SK-N-SH (cell line): Measurements from ENCODE around the gene STRADA. TPM values are rescaled to one million over a fixed set of nuclear protein-coding genes. Genes with fewer than 3 reads are reported as not detected.

Source experiments
- CTCF ChIA-PET: fragments of 300-600, 350-600 bp; formaldehyde crosslinking; extraction: SDS; loops from one replicate; lab custom pipeline; 2021; lab: Yijun Ruan, JAX
- POLR2A ChIA-PET: fragments of 350-600 bp; sonication (Branson Sonifier 250); formaldehyde crosslinking; extraction: SDS; loops from one replicate; lab custom pipeline; 2020; ENCODE audit warnings: antibody characterized with exemption, inconsistent platforms; lab: Yijun Ruan, JAX
- DNase-seq: peaks from one replicate; pipeline ENCODE4 v3.0.0; 2012
- H2AFZ ChIP-seq: fragments of 200-600 bp; sonication (generic); 2 replicates; pipeline ENCODE4 v1.8.1; 2016; ENCODE audit warnings: antibody characterized with exemption, mild to moderate bottlenecking, low read depth
- H3F3A ChIP-seq: fragments of 200-600 bp; sonication (generic); replicated peaks from 2 replicates; pipeline ENCODE3; 2016; ENCODE audit warnings: antibody characterized with exemption, mild to moderate bottlenecking; ENCODE audit not compliant: insufficient read depth
- H3K27ac ChIP-seq, 2 experiments: fragments of 200-500 bp in 1 of 2; fragments of 200-600 bp in 1 of 2; sonication (Bioruptor generic) in 1 of 2; sonication (generic), shearing (Covaris generic) in 1 of 2; 2 replicates each; pipeline versions ENCODE4 v1.5.1 to v1.6.1; 2014 to 2016; ENCODE audit warnings: low read depth in 2 of 2, inconsistent platforms in 1 of 2, low read length in 1 of 2, mild to moderate bottlenecking in 1 of 2, mixed read lengths in 1 of 2
- H3K27me3 ChIP-seq: fragments of 200-600 bp; sonication (generic), shearing (Covaris generic); 2 replicates; pipeline ENCODE4 v1.6.1; 2016; ENCODE audit warnings: mixed run types; ENCODE audit not compliant: insufficient read depth
- H3K36me3 ChIP-seq, 2 experiments: fragments of 200-500 bp in 1 of 2; fragments of 200-600 bp in 1 of 2; sonication (Bioruptor generic) in 1 of 2; sonication (generic) in 1 of 2; replicated peaks in 1 of 2; 2 replicates each; pipeline versions ENCODE3 to v1.5.1; 2014 to 2016; ENCODE audit warnings: low read length in 1 of 2, mild to moderate bottlenecking in 1 of 2; ENCODE audit not compliant: insufficient read depth in 2 of 2, control insufficient read depth in 1 of 2
- H3K4me1 ChIP-seq, 2 experiments: fragments of 200-500 bp in 1 of 2; fragments of 200-600 bp in 1 of 2; sonication (Bioruptor generic) in 1 of 2; sonication (generic), shearing (Covaris generic) in 1 of 2; 2 replicates each; pipeline versions ENCODE4 v1.5.1 to v1.6.1; 2014 to 2016; ENCODE audit warnings: low read depth in 1 of 2, low read length in 1 of 2, mixed run types in 1 of 2; ENCODE audit not compliant: insufficient read depth in 2 of 2, control insufficient read depth in 1 of 2
- H3K4me2 ChIP-seq: fragments of 200-600 bp; sonication (generic), shearing (Covaris generic); 2 replicates; pipeline ENCODE4 v1.6.1; 2017; ENCODE audit warnings: mixed run types
- H3K4me3 ChIP-seq, 2 experiments: fragments of 200-500 bp in 1 of 2; fragments of 200-600 bp in 1 of 2; sonication (Bioruptor generic) in 1 of 2; sonication (generic), shearing (Covaris generic) in 1 of 2; 2 replicates each; pipeline versions ENCODE4 v1.5.1 to v1.8.1; 2014 to 2016; ENCODE audit warnings: low read depth in 2 of 2, inconsistent platforms in 1 of 2, low read length in 1 of 2, mild to moderate bottlenecking in 1 of 2, mixed read lengths in 1 of 2, moderate library complexity in 1 of 2
- H3K79me2 ChIP-seq: fragments of 200-600 bp; sonication (generic); 2 replicates; pipeline ENCODE4 v1.8.1; 2017; ENCODE audit warnings: mild to moderate bottlenecking; ENCODE audit not compliant: insufficient read depth
- H3K9ac ChIP-seq: fragments of 200-600 bp; sonication (generic); 2 replicates; pipeline ENCODE4 v1.6.1; 2017; ENCODE audit warnings: mixed run types
- H3K9me2 ChIP-seq: fragments of 200-600 bp; sonication (generic); 2 replicates; pipeline ENCODE4 v1.6.1; 2017; ENCODE audit warnings: mixed run types
- H3K9me3 ChIP-seq: fragments of 200-600 bp; sonication (generic); 2 replicates; pipeline ENCODE4 v1.6.1; 2017; ENCODE audit warnings: mixed run types, mild to moderate bottlenecking, moderate library complexity
- H4K20me1 ChIP-seq: fragments of 200-600 bp; sonication (generic); 2 replicates; pipeline ENCODE4 v1.6.1; 2017; ENCODE audit warnings: mild to moderate bottlenecking, mixed run types; ENCODE audit not compliant: insufficient read depth
- CHD2 ChIP-seq: fragments of 150-350 bp; IDR thresholded peaks from 2 replicates; pipeline ENCODE4 v1.6.1; 2018; ENCODE audit warnings: low read length; ENCODE audit not compliant: partially characterized antibody
- EP300 ChIP-seq, 2 experiments: IDR thresholded peaks; 2 replicates each; pipeline versions ENCODE4 v1.4.0 to v1.6.1; 2012; ENCODE audit warnings: borderline replicate concordance in 1 of 2, low read depth in 1 of 2, low read length in 1 of 2
- EZH2phosphoT487 ChIP-seq: fragments of 200-600 bp; sonication (generic); IDR thresholded peaks from 2 replicates; pipeline ENCODE4 v1.6.1; 2017; ENCODE audit warnings: low read depth, mixed run types, mild to moderate bottlenecking, antibody characterized with exemption, moderate library complexity, borderline replicate concordance
- FOSL2 ChIP-seq: IDR thresholded peaks from 2 replicates; pipeline ENCODE4 v1.4.0; 2012; ENCODE audit warnings: low read depth, mild to moderate bottlenecking, moderate library complexity, borderline replicate concordance
- JUND ChIP-seq: IDR thresholded peaks from 2 replicates; pipeline ENCODE4 v1.4.0; 2012
- MAX ChIP-seq: IDR thresholded peaks from 2 replicates; pipeline ENCODE4 v1.4.0; 2012; ENCODE audit warnings: low read depth
- MEF2A ChIP-seq: IDR thresholded peaks from 2 replicates; pipeline ENCODE4 v1.4.0; 2012; ENCODE audit warnings: low read depth, borderline replicate concordance
- MXI1 ChIP-seq: IDR thresholded peaks from 2 replicates; pipeline ENCODE4 v1.6.1; 2012; ENCODE audit warnings: mild to moderate bottlenecking, low read depth, low read length, improper control_type of control experiment
- RAD21 ChIP-seq: IDR thresholded peaks from 2 replicates; pipeline ENCODE4 v1.6.1; 2012; ENCODE audit warnings: mild to moderate bottlenecking, low read length
- RCOR1 ChIP-seq: fragments of 150-350 bp; IDR thresholded peaks from 2 replicates; pipeline ENCODE4 v1.6.1; 2017; ENCODE audit warnings: antibody characterized with exemption, low read length
- RFX5 ChIP-seq: IDR thresholded peaks from 2 replicates; pipeline ENCODE4 v1.6.1; 2012; ENCODE audit warnings: mild to moderate bottlenecking, improper control_type of control experiment, low read length
- SIN3A ChIP-seq: IDR thresholded peaks from 2 replicates; pipeline ENCODE4 v1.6.1; 2012; ENCODE audit warnings: low read depth, mild to moderate bottlenecking, low read length, moderate library complexity, borderline replicate concordance
- TAF1 ChIP-seq: IDR thresholded peaks from 2 replicates; pipeline ENCODE4 v1.6.1; 2012; ENCODE audit warnings: low read depth, mild to moderate bottlenecking, low read length, moderate library complexity, borderline replicate concordance
- USF2 ChIP-seq: fragments of 150-350 bp; IDR thresholded peaks from 2 replicates; pipeline ENCODE4 v1.6.1; 2017; ENCODE audit warnings: antibody characterized with exemption, low read length, low read depth, borderline replicate concordance
- YY1 ChIP-seq: IDR thresholded peaks from 2 replicates; pipeline ENCODE4 v1.4.0; 2012; ENCODE audit warnings: low read depth, mild to moderate bottlenecking
- WGBS: methylation state at CpG from one replicate; pipeline ENCODE4 v1.1.6; 2017; ENCODE audit warnings: low lambda C conversion rate; 5-methylcytosine and 5-hydroxymethylcytosine counted together
- polyA plus RNA-seq, 3 experiments: library from polyadenylated mRNA; depleted of rRNA; stranded (reverse); fragments of >200 nt; gene quantifications; 2 replicates each; pipeline ENCODE4 v1.2.3, GENCODE V29; 2012
- TF ChIP-seq, protein P1 (sequence below): IDR thresholded peaks from 2 replicates; pipeline ENCODE4; 2012

STRADA gene
- polyA plus RNA-seq, 1 of the 3 experiments (the other 2 are of a cell fraction): 37.3 TPM

- TF ChIP-seq EP300 (IDR thresholded peaks at IDR 0.05; ENCODE audit: borderline replicate concordance in 1 of 2, low read depth in 1 of 2, low read length in 1 of 2) (peak; percentile 52 to 86; a peak in 3 of 4 replicates), JUND (peak; percentile 49; the same call in 1 of the 2 replicates), EZH2phosphoT487 (no peak), RAD21 (peak; percentile 42), CHD2 (peak; percentile 94), FOSL2 (peak; percentile 10; the same call in 1 of the 2 replicates)
Observed at GRCh38 chr17:63675607-63676546, 65.7 kb downstream of the STRADA start (continued).

- CTCF ChIA-PET: interaction anchor here (0.8 to 17.5 kb wide), 18 partner anchors 8 to 593 kb away, joined by 3 to 233 read pairs (median 3); no protein-coding TSS in a partner anchor
- Histone ChIP-seq H3K4me3 (peak overlapping the region in 1 of 2 experiments; percentile 45; a peak in 2 of 4 replicates), H3K27ac (peak overlapping the region; percentile 65 to 97), H3K9me2 (no peaks in the 10 kb centered on the region), H3K4me1 (peaks cover 26 to 37% of the 10 kb centered on the region in 2 experiments), H3K9ac (peak overlapping the region; percentile 21), H3K9me3 (no peaks in the 10 kb centered on the region), H3K27me3 (no peaks in the 10 kb centered on the region), H3F3A (peaks cover 20% of the 10 kb centered on the region), H3K4me2 (peak overlapping the region; percentile 80), H3K79me2 (no peaks in the 10 kb centered on the region), H2AFZ (peak overlapping the region; percentile 43; the same call in 1 of the 2 replicates), H4K20me1 (peaks cover 4% of the 10 kb centered on the region; the same call in 1 of the 2 replicates), H3K36me3 (peaks cover 3 to 23% of the 10 kb centered on the region in 2 experiments)
- DNase-seq: peak; percentile 35
- WGBS: 28% methylated on average over 4 of the region's 4 CpGs
- POLR2A ChIA-PET: interaction anchor here (0.6 to 3.0 kb wide), 8 partner anchors 9 to 243 kb away, joined by 3 to 36 read pairs (median 8); partner anchors contain the start of gene MAP3K3
- no peak for TF ChIP-seq SIN3A
- no peak for TF ChIP-seq MEF2A
- no peak for TF ChIP-seq USF2
- TF ChIP-seq CHD2: no peak
- no peak for TF ChIP-seq TAF1
- TF ChIP-seq MXI1: no peak
- no peak for TF ChIP-seq EZH2phosphoT487
- no peak for TF ChIP-seq RAD21
- TF ChIP-seq RFX5: no peak
- TF ChIP-seq, protein P1, sequence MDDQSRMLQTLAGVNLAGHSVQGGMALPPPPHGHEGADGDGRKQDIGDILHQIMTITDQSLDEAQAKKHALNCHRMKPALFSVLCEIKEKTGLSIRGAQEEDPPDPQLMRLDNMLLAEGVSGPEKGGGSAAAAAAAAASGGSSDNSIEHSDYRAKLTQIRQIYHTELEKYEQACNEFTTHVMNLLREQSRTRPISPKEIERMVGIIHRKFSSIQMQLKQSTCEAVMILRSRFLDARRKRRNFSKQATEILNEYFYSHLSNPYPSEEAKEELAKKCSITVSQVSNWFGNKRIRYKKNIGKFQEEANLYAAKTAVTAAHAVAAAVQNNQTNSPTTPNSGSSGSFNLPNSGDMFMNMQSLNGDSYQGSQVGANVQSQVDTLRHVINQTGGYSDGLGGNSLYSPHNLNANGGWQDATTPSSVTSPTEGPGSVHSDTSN: no peak
- no peak for TF ChIP-seq MAX
- no peak for TF ChIP-seq YY1
- no peak for TF ChIP-seq RCOR1
Observed at GRCh38 chr17:63675231-63675606, 66.4 kb downstream of the STRADA start.
